Posterior vena cava (tissue), 2 donors: ENCODE results near the gene ANKRD33. TPM values are rescaled to one million over a fixed set of nuclear protein-coding genes. Genes with fewer than 3 reads are reported as not detected.
A peak's percentile ranks its signal among the peaks of the same experiment; 100 is the strongest.

Experiments
- DNase-seq: peaks from one replicate; pipeline ENCODE4 v3.0.0-alpha.2; 2020; ENCODE audit warnings: low spot score
- intact Hi-C, 2 donors: fragments of 100-400 bp; cut with DNase I; formaldehyde crosslinking; loops; one replicate each; pipeline versions ENCODE4 v1.14.1 to v1.14.2; 2022 to 2023
- total RNA-seq, 2 donors: library from RNA; stranded (reverse); fragmentation: NEBNext Ultra II Directional; extraction: Animal tissue kit (Norgen Biotek cat#: 25700); gene quantifications; one replicate each; pipeline ENCODE4 v1.2.1, GENCODE V29; 2021
- donor health status: DM: yes; HTN: yes; CAD: no.
- donor health status: DM: yes; HTN: yes; CAD: no.

ANKRD33 gene
- total RNA-seq, 2 donors from 2014 or later = not detected

- intact Hi-C loops = no loop called here
- DNase-seq = no peak
These were observed 35.3 kb upstream of the ANKRD33 start for GRCh38 chr12:51852404-51853137.

DNA sequence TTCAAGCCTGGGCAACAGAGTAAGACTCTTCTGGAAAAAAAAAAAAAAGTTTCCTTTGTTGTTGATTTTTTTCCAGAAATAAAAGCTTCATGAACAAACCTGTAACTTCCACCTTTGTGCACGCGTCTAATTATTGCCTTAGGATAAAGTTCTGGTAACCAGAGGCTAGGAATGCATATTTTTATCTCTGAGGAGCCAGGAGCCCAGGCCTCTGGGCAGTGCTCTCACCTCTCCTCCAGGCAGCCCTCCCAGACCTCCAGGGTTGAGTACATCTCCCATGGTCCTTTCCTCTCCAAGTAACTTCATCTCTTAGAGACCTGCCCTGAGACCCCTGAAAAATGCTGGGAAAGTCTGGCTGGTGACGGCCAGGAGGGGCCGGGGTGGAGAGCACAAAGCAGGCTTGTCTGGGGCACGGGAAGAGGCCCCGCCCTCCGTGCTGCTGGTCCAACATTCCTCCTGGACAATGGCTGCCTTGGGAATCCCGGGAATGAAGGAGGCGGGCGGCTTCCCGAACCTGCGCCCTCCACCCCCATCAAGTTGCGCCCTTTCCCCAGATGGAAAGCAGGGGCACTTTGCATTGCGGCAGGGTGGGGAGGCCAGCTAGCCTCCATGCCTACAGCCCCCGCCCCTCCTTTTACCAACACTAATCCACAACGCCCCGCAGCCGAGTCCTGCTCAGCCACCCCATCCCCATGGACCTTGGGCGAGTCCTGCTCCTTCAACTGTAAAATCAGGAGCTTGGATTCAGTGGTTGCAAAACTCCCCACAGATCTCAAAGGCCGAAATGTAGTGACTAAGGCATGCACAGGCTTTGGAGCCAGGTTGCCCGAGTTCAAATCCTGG lies 32.1 kb upstream of the ANKRD33 start:
- intact Hi-C loops = no loop called here

DNA sequence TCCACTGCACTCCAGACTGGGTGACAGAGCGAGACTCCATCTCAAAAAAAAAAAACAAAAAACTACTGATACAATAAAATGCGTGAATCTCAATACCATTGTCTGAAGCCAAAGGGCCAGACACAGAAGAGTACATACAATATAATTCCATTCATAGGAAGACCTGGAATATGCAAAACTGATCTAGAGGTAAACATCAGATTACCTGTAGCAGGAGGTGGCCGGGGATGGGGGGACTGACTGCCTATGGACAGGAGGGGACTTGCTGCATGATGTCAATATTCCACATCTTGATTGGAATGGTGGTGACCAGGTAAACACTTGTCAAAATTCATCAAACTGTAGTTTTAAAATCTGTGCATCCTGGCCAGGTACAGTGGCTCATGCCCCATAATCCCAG lies 26.9 kb upstream of the ANKRD33 start:
- intact Hi-C loops = no loop called here
- peak; percentile 4 for DNase-seq

More for the DNA sequence above, 32.1 kb upstream of the ANKRD33 start:
- peak; percentile 83 for DNase-seq

- intact Hi-C loops = no loop called here
- peak; percentile 25 for DNase-seq
These were observed 25.0 kb upstream of the ANKRD33 start for GRCh38 chr12:51862947-51863346.

- DNase-seq = peak; percentile 76
- intact Hi-C loops = no loop called here
These were observed 24.5 kb upstream of the ANKRD33 start for GRCh38 chr12:51863363-51863932.

GRCh38 chr12:51863933-51864832 lies 23.7 kb upstream of the ANKRD33 start:
- intact Hi-C loops = no loop called here
- DNase-seq = peak; percentile 67

GRCh38 chr12:51864833-51865670 lies 22.9 kb upstream of the ANKRD33 start:
- intact Hi-C loops = no loop called here

DNA sequence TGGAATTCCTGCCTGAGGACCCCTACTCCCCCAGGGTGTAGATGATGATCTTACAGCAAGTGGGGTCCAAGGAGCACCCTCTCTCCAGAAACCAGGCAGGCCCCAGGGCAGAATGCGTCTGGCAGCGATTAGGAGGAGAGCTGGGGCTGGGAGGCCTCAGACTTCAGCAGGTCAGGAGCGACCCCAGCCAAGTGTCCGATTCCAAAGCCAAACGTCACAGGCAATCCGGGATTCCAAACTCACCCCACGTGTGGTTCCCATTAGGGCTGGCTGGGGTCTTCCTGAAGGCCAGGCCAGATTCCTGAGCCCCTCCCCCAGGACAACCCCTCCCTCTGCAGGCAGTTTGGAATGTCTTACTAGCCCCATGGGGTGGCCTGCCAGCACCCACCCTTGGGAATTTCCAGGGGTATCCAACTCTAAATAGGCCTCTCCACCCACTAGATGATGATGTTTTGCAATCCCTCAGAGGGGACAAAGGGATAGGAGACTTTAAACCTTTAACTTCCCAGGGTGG lies 22.1 kb upstream of the ANKRD33 start:
- peak; percentile 43 for DNase-seq

More at GRCh38 chr12:51864833-51865670, 22.9 kb upstream of the ANKRD33 start:
- peak; percentile 67 for DNase-seq

DNA sequence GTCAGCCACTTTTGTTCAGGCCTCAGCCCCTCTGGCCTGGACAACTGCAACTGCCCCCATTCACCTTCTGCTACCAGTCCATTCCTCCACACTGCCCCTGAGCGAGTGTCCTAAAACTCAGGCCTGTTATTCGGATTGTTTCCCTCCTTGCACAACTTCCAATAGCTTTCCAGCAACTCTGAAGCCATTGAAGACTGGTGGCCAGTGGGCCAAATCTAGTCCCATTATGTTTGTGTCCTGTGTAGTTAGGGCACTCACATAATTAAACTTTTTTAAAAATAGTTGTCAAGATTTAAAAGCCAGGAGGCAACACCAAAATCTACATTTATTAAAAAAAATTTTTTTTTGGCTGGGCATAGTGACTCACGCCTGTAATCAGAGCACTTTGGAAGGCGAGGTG lies 21.6 kb upstream of the ANKRD33 start:
- intact Hi-C loops = no loop called here
- peak; percentile 22 for DNase-seq

More for the DNA sequence above, 22.1 kb upstream of the ANKRD33 start:
- intact Hi-C loops = no loop called here

GRCh38 chr12:51866762-51867161 lies 21.1 kb upstream of the ANKRD33 start:
- peak; percentile 20 for DNase-seq
- intact Hi-C loops = no loop called here

GRCh38 chr12:51867371-51867770 lies 20.5 kb upstream of the ANKRD33 start:
- DNase-seq = peak; percentile 12
- intact Hi-C loops = no loop called here

DNA sequence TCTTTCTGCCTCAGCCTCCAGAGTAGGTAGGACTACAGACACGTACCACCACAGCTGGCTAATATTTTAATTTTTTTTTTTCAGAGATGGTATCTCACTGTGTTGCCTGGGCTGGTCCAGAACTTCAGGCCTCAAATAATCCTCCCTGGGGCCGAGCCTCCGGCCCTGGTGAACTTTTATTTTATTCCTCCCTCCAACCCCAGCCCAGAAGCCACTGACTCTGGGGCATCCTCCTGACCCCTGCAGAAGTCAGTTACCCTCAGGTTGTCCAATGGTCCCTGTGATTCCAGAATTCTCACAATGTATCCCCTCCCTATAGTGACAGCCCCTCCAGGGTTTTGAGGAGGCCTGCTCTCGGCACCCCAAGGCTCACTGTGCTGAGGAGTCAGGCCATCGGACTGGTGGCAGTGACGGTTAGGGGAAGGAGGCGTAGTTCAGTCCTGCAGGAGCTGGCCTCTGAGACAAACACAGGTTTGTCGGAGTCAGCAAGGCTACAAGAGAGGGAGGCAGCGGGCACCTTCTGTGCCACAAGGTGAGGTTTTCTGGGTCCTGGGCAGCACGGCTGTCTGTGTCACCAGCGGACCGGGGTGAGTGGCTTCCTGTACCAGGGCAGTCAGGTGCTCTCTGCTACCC lies 20.0 kb upstream of the ANKRD33 start:
- intact Hi-C loops = no loop called here
- peak; percentile 71 for DNase-seq

DNA sequence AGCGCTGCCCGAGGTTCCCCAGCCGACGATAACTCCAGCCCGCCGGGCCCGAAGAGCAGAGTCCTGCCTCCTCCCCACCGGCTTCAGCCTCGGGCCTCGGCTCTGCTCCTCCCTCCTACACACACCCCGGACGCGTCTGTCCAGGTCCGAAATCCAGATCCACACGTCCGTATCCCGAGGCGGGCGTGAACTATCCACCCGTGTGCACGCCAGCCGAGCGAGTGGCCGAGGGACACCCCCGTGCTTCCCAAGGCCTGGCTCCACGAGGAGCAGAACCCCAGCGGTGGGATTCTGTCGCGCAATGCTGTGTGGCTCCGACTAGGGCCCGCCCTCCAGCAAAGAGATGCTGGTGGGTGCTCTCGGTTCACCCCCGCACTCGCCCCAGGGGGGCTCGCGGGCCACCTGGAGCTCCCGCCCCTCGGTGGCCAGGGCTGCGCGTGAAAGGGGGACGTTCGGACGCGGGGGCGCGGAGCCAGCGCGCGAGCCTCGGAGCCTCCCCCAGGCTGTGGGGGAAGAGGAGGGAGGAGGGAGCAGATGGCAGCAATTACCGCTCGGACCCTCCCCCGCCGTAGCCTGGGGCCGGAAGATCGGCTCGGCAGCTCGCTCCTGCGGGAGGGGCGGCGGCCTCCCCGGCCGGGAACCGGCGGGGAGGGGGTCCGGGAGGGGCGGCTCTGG lies 18.9 kb upstream of the ANKRD33 start:
- DNase-seq = peak; percentile 82
- intact Hi-C loops = no loop called here

DNA sequence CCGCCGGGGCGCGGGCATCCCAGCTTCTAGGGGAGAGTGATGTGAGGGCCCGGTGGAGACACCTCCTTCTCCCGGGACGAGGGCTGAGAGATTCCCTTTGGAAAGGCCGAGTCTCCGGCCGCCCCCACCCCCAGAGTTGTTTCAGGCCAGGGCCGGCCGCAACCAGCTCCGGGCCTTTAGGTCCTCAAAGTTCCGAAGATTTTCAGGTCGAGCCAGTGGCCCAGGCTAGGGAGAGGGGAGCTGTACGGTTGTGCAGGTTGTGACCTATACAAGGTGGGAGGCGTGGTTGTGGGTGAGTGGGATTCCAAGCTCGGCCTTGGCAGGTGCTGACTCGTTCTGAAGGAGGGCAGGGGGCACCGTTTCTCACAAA lies 18.4 kb upstream of the ANKRD33 start:
- intact Hi-C loops = no loop called here
- DNase-seq = no peak

GRCh38 chr12:51869931-51870330 lies 18.0 kb upstream of the ANKRD33 start:
- peak; percentile 23 for DNase-seq
- intact Hi-C loops = no loop called here

DNA sequence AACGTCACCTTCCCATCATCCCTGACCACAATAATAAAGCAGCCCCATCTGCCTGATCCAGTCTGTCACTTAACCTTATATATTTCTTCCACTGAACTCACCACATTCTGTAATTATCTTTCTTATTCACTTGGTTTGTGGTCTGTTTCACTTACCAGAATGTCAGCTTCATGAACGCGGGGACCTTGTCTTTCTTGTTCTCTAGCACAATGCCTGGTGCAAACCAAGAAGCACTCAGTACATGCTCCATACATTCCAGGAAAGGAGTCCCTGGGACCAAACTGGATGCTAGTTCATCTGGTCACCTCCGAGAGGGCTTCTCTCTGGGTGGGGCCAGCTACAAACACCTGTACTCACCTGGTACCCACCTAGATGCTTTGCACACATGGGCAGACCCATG lies 17.4 kb upstream of the ANKRD33 start:
- intact Hi-C loops = no loop called here
- no peak for DNase-seq

GRCh38 chr12:51871126-51871525 lies 16.8 kb upstream of the ANKRD33 start:
- intact Hi-C loops = no loop called here
- DNase-seq = peak; percentile 85
